Ovary (tissue), 3 donors: Measurements from ENCODE around the gene KIF6.

Experiments
- POLR2A ChIP-seq: fragments of 450-650 bp; IDR thresholded peaks from one replicate; pipeline ENCODE4 v1.6.1; 2017; ENCODE audit warnings: antibody characterized with exemption, mild to moderate bottlenecking, moderate library complexity
- TF ChIP-seq, protein P1 (sequence below), 3 donors: fragments of 450-650 bp in 2 of 3; fragments of 200-600 bp in 1 of 3; IDR thresholded peaks; one replicate each; pipeline versions ENCODE4 v1.5.1 to v1.8.0; 2016 to 2022; ENCODE audit warnings: antibody characterized with exemption in 3 of 3, mild to moderate bottlenecking in 1 of 3
- donor health status: DM: no; HTN: no; CAD: no.

GRCh38 chr6:39515471-39515870 is 209.7 kb downstream of the KIF6 start:
- TF ChIP-seq, protein P1, sequence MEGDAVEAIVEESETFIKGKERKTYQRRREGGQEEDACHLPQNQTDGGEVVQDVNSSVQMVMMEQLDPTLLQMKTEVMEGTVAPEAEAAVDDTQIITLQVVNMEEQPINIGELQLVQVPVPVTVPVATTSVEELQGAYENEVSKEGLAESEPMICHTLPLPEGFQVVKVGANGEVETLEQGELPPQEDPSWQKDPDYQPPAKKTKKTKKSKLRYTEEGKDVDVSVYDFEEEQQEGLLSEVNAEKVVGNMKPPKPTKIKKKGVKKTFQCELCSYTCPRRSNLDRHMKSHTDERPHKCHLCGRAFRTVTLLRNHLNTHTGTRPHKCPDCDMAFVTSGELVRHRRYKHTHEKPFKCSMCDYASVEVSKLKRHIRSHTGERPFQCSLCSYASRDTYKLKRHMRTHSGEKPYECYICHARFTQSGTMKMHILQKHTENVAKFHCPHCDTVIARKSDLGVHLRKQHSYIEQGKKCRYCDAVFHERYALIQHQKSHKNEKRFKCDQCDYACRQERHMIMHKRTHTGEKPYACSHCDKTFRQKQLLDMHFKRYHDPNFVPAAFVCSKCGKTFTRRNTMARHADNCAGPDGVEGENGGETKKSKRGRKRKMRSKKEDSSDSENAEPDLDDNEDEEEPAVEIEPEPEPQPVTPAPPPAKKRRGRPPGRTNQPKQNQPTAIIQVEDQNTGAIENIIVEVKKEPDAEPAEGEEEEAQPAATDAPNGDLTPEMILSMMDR (IDR thresholded peaks at IDR 0.05): no peak
- TF ChIP-seq POLR2A: no peak
